Sigmoid colon (tissue), 4 donors: Measurements from ENCODE around the gene DDX5.
A peak's percentile ranks its signal among the peaks of the same experiment; 100 is the strongest.

Experiments
- CTCF ChIP-seq, 4 experiments: fragments of 450-650 bp in 3 of 4; fragments of 200-600 bp in 1 of 4; IDR thresholded peaks; one replicate each; pipeline ENCODE4 v1.5.1; 2016 to 2019; ENCODE audit warnings: antibody characterized with exemption in 4 of 4, mild to moderate bottlenecking in 3 of 4, moderate library complexity in 2 of 4
- EP300 ChIP-seq, 4 donors: sonication (generic); formaldehyde crosslinking; IDR thresholded peaks; one replicate each; pipeline ENCODE4 v1.6.1; 2017; ENCODE audit warnings: antibody characterized with exemption in 4 of 4
- POLR2A ChIP-seq, 2 donors: fragments of 450-650 bp; IDR thresholded peaks; one replicate each; pipeline ENCODE4 v1.6.1; 2016; ENCODE audit warnings: antibody characterized with exemption in 2 of 2, mild to moderate bottlenecking in 2 of 2, moderate library complexity in 2 of 2
- POLR2AphosphoS5 ChIP-seq, 4 donors: sonication (generic); formaldehyde crosslinking; IDR thresholded peaks; one replicate each; pipeline ENCODE4 v1.6.1; 2017; ENCODE audit warnings: antibody characterized with exemption in 4 of 4

- no peak for TF ChIP-seq POLR2A (IDR thresholded peaks at IDR 0.05)
- no peak for TF ChIP-seq CTCF (IDR thresholded peaks at IDR 0.05)
- peak in 1 of 4 donors; percentile 17 for TF ChIP-seq POLR2AphosphoS5 (IDR thresholded peaks at IDR 0.05)
- no peak for TF ChIP-seq EP300 (IDR thresholded peaks at IDR 0.05)
Measured at GRCh38 chr17:64498308-64499203, 7.5 kb downstream of the DDX5 start.
